ENCODE data around the gene SAFB2. TPM values are rescaled to one million over a fixed set of nuclear protein-coding genes. Genes with fewer than 3 reads are reported as not detected.

SAFB2 gene
- total RNA-seq, 2 experiments from 2014 or later: 63.5 to 76.4 TPM

- no peaks in the 10 kb centered on the region for H3K4me1 Mint-ChIP-seq (ENCODE audit: low read depth)
- ChIA-PET CTCF (no interaction called here), POLR2A (no interaction called here)
- H3K36me3 Mint-ChIP-seq: peaks cover 49% of the 10 kb centered on the region
- no peaks in the 10 kb centered on the region for H3K27me3 Mint-ChIP-seq
- intact Hi-C loops (cut with micrococcal nuclease): no loop called here
- no peak overlapping the region for H3K27ac Mint-ChIP-seq
- H3K4me3 Mint-ChIP-seq: no peak overlapping the region
- H3K9me3 Mint-ChIP-seq: no peaks in the 10 kb centered on the region
- DNase-seq: no peak
Observed at GRCh38 chr19:5600797-5601196, 21.8 kb downstream of the SAFB2 start.

DNA sequence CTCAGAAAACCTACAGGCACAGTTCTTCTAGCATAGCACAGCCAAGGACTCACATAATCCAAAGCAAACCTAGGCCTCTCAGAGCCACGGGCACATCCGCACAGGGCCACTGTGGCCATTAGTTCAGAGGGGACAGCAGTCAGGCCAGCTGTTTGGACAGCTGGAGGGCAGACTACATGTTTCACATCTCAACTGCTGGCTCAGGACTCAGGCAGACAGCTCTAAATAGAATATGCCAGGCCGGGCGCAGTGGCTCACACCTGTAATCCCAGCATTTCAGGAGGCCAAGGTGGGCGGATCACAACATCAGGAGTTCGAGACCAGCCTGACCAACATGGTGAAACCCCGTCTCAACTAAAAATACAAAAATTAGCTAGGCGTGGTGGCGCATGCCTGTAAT, 26.8 kb downstream of the SAFB2 start:
- intact Hi-C loops (cut with micrococcal nuclease): no loop called here
- Mint-ChIP-seq H3K9me3 (no peaks in the 10 kb centered on the region), H3K4me3 (no peak overlapping the region), H3K36me3 (peaks cover 50% of the 10 kb centered on the region), H3K27ac (no peak overlapping the region), H3K4me1 (ENCODE audit: low read depth) (no peaks in the 10 kb centered on the region), H3K27me3 (no peaks in the 10 kb centered on the region)
- no peak for DNase-seq
- ChIA-PET POLR2A (no interaction called here), CTCF (interaction anchor here (0.6 kb wide), 1 partner anchor 21 kb away, joined by 3 read pairs; no protein-coding TSS in a partner anchor)

DNA sequence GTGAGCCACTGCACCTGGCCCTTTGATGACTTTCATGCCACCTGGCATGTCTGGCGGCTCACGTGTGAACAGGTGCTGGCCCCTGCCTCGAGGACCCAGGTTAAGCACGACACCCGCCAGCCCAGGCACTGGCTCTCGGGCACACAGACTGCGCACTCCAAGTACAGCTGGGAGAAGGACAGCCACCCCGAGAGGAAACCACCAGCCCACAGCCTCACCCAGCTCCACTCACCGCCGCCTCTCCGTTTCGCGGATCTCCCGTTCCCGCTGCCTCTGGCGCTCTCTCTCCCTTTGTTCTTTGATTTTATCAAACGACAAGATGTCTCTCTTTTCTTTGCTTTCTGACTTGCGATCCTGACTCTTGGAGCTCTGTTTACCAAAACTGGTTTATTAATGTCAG, 27.4 kb downstream of the SAFB2 start:
- intact Hi-C loops (cut with micrococcal nuclease): no loop called here
- ChIA-PET CTCF (no interaction called here), POLR2A (no interaction called here)
- H3K4me1 Mint-ChIP-seq (ENCODE audit: low read depth): no peaks in the 10 kb centered on the region
- no peaks in the 10 kb centered on the region for H3K9me3 Mint-ChIP-seq
- no peaks in the 10 kb centered on the region for H3K27me3 Mint-ChIP-seq
- no peak overlapping the region for H3K4me3 Mint-ChIP-seq
- H3K27ac Mint-ChIP-seq: no peak overlapping the region
- H3K36me3 Mint-ChIP-seq: peaks cover 50% of the 10 kb centered on the region
- DNase-seq: no peak

DNA sequence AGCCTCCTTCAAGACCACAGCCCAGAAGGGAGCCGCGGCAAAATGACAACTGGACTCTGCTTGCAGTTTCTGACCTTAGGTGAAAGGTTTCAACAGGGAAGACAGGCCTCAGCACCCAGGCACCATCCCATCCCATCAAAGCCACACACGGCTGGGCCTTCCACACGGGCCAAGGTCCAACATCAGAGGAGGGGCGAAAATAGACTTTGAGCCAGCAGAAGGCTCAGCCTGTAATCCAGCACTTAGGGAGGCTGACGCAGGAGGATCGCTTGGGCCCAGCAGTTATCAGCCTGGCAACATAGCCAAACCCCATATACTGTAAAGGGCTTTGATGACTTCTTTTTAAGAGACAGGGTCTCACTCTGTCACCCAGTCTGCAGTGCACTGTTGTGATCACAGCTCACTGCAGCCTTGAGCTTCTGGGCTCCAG, 28.0 kb downstream of the SAFB2 start:
- no peak for DNase-seq
- Mint-ChIP-seq H3K36me3 (peaks cover 48% of the 10 kb centered on the region), H3K4me3 (no peak overlapping the region), H3K9me3 (no peaks in the 10 kb centered on the region), H3K27ac (no peak overlapping the region), H3K27me3 (no peaks in the 10 kb centered on the region), H3K4me1 (ENCODE audit: low read depth) (no peaks in the 10 kb centered on the region)
- intact Hi-C loops (cut with micrococcal nuclease): no loop called here
- ChIA-PET CTCF (no interaction called here), POLR2A (no interaction called here)

GRCh38 chr19:5593343-5594255, 29.0 kb downstream of the SAFB2 start:
- Mint-ChIP-seq H3K36me3 (peaks cover 47% of the 10 kb centered on the region), H3K27me3 (no peaks in the 10 kb centered on the region), H3K4me3 (no peak overlapping the region), H3K9me3 (no peaks in the 10 kb centered on the region), H3K4me1 (ENCODE audit: low read depth) (no peaks in the 10 kb centered on the region), H3K27ac (no peak overlapping the region)
- no peak for DNase-seq
- intact Hi-C loops (cut with micrococcal nuclease): no loop called here
- ChIA-PET CTCF (no interaction called here), POLR2A (no interaction called here)

DNA sequence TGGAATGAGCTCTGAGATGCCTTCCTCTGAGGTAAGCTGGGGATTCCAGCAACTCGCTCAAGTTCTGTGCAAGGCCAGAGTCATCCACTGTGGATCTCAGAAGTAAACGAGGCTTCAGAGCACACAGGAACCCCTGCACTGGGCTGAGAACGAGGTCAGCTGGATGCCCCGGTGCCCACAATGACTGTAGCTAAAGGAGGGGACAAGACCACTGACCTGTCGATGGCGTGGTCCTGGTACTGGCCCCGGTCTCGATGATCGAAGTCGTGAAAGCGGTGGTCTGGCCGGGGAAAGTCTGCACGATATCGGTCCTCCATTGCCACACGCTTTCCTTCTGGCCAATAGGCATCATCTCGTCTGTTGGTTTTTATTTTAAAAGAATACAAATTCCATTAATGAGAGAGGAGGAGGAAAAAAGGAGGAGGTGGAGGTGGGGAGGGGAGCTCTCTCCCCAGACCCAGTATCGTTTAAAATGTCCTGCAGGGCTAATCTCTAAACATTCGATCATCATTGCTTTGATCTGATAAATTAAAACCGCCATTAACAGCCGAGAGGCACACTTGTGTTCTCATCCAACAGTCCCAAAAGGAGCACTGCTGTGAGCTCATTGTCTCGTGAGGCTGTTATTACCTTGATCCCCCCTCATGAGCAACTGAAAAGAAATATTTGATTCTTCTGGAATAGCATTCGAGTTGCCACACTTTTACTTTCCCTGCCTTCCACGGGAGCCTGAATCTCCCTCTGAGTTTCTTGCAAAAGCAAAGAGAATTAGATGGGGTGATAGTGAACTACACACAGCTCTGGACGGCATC, 29.8 kb downstream of the SAFB2 start:
- intact Hi-C loops (cut with micrococcal nuclease): no loop called here
- no peak for DNase-seq
- no peak overlapping the region for H3K27ac Mint-ChIP-seq
- no peaks in the 10 kb centered on the region for H3K9me3 Mint-ChIP-seq
- H3K4me3 Mint-ChIP-seq: no peak overlapping the region
- no peaks in the 10 kb centered on the region for H3K4me1 Mint-ChIP-seq (ENCODE audit: low read depth)
- H3K36me3 Mint-ChIP-seq: peaks cover 55% of the 10 kb centered on the region
- ChIA-PET CTCF (no interaction called here), POLR2A (no interaction called here)
- H3K27me3 Mint-ChIP-seq: no peaks in the 10 kb centered on the region

DNA sequence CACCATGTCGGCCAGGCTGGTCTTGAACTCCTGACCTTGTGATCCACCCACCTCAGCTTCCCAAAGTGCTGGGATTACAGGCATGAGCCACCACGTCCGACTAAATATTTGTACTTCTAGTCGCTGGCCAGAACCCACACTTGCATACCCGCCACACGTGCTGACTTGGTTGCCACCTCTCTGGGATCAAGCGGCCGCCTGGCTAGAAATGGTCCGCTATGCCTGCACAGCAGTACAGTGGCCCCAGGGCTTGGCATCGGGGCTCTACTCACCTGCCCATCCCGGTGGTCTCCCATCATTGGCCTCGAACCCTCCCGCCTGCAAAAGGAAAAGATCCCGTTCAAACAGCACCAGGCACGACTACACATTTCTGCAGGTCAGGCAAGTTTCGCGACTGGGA, 31.1 kb downstream of the SAFB2 start:
- POLR2A ChIA-PET: no interaction called here
- CTCF ChIA-PET: no interaction called here
- no peak for DNase-seq
- Mint-ChIP-seq H3K9me3 (no peaks in the 10 kb centered on the region), H3K4me3 (no peak overlapping the region), H3K4me1 (ENCODE audit: low read depth) (peaks cover 8% of the 10 kb centered on the region), H3K27me3 (no peaks in the 10 kb centered on the region), H3K27ac (no peak overlapping the region), H3K36me3 (peaks cover 58% of the 10 kb centered on the region)
- intact Hi-C loops (cut with micrococcal nuclease): no loop called here

GRCh38 chr19:5590865-5591154, 31.8 kb downstream of the SAFB2 start:
- DNase-seq: no peak
- ChIA-PET POLR2A (no interaction called here), CTCF (no interaction called here)
- Mint-ChIP-seq H3K36me3 (peaks cover 58% of the 10 kb centered on the region), H3K4me1 (ENCODE audit: low read depth) (peaks cover 13% of the 10 kb centered on the region), H3K27me3 (no peaks in the 10 kb centered on the region), H3K4me3 (no peak overlapping the region), H3K9me3 (no peaks in the 10 kb centered on the region), H3K27ac (no peak overlapping the region)
- intact Hi-C loops (cut with micrococcal nuclease): no loop called here

DNA sequence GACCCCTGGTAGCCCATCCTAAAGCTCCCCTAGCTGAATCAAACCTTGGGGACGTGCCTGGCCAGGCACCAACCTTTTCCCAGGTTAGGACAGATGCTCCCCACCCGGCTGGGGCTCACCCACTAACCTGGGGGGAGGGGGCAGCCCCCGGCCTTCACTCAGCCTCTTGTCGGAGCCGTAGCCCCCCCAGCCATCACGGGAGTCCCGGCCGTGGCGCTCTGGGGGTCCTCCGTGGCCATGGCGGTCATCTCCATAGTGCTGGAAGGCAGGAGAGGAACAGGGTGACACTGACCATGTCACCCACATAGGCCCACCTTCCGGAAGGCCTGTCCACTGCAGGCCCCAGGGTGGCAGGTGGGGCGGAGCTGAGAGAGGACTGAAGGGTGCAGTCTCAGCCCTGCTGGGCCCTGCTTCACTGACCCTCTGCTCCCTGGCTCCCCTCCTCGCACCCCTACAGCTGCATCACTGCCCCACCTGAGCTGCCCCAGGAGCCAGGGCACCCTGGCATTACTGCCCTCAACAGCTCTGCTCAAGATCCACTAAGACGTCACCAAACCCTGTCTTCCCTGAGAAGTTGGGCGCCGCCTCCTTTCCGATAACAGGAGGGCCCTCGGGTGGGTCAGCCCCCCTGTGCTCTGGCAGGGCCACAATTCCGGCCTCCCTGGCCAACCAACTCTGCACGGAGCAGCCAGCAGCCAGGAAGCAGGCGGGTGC, 32.3 kb downstream of the SAFB2 start:
- ChIA-PET POLR2A (no interaction called here), CTCF (no interaction called here)
- Mint-ChIP-seq H3K27ac (no peak overlapping the region), H3K9me3 (no peaks in the 10 kb centered on the region), H3K4me3 (no peak overlapping the region), H3K4me1 (ENCODE audit: low read depth) (peaks cover 17% of the 10 kb centered on the region), H3K36me3 (peaks cover 54% of the 10 kb centered on the region), H3K27me3 (no peaks in the 10 kb centered on the region)
- no peak for DNase-seq
- intact Hi-C loops (cut with micrococcal nuclease): no loop called here

GRCh38 chr19:5588906-5589676, 33.5 kb downstream of the SAFB2 start:
- peaks cover 17% of the 10 kb centered on the region for H3K4me1 Mint-ChIP-seq (ENCODE audit: low read depth)
- peaks cover 47% of the 10 kb centered on the region for H3K36me3 Mint-ChIP-seq
- no peak for DNase-seq
- H3K9me3 Mint-ChIP-seq: no peaks in the 10 kb centered on the region
- ChIA-PET POLR2A (no interaction called here), CTCF (interaction anchor here (0.6 kb wide), 1 partner anchor 38 kb away, joined by 3 read pairs; no protein-coding TSS in a partner anchor)
- H3K4me3 Mint-ChIP-seq: no peak overlapping the region
- no peak overlapping the region for H3K27ac Mint-ChIP-seq
- H3K27me3 Mint-ChIP-seq: no peaks in the 10 kb centered on the region
- intact Hi-C loops (cut with micrococcal nuclease): no loop called here

DNA sequence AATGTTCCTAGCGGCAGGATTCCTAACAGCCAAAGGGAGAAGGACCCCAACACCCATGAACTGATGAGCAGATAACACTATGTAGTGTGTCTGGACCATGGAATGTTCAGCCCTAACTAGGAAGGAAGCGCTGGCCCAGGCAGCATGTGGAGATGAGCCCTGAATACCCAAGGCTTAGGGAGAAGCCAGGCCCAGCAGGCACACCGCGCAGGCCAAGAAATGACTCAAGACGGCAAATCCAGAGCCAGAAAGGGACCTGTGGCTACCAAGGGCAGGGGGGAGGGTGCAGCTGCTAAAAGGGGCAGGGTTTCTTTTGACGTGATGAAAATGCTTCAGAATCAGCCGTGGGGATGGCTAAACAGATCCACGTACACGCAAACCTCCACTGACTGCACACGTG, 34.1 kb downstream of the SAFB2 start:
- Mint-ChIP-seq H3K9me3 (no peaks in the 10 kb centered on the region), H3K27me3 (no peaks in the 10 kb centered on the region), H3K36me3 (peaks cover 45% of the 10 kb centered on the region), H3K4me1 (ENCODE audit: low read depth) (peaks cover 17% of the 10 kb centered on the region), H3K27ac (no peak overlapping the region), H3K4me3 (no peak overlapping the region)
- ChIA-PET CTCF (no interaction called here), POLR2A (no interaction called here)
- intact Hi-C loops (cut with micrococcal nuclease): no loop called here
- no peak for DNase-seq

GRCh38 chr19:5587661-5588060, 34.9 kb downstream of the SAFB2 start:
- Mint-ChIP-seq H3K4me3 (no peak overlapping the region), H3K9me3 (no peaks in the 10 kb centered on the region), H3K27me3 (no peaks in the 10 kb centered on the region), H3K4me1 (ENCODE audit: low read depth) (peaks cover 17% of the 10 kb centered on the region), H3K27ac (no peak overlapping the region), H3K36me3 (peaks cover 38% of the 10 kb centered on the region)
- intact Hi-C loops (cut with micrococcal nuclease): no loop called here
- POLR2A ChIA-PET: no interaction called here
- DNase-seq: no peak
- CTCF ChIA-PET: no interaction called here

Measured in activated CD4-positive, alpha-beta memory T cell treated with anti-CD3 and anti-CD28 coated beads for 36 hours (primary cell).